Brain microvascular endothelial cell (primary cell): Measurements from ENCODE around the gene CYP11A1.

Experiments
- DNase-seq: peaks from one replicate; pipeline ENCODE4 v3.0.0-alpha.2; 2020
- H3K27ac ChIP-seq: fragments of 250-450 bp; sonication (Bioruptor Pico); 2 replicates; pipeline ENCODE4 v1.5.1; 2020; ENCODE audit warnings: mild to moderate bottlenecking, moderate library complexity
- H3K27me3 ChIP-seq: fragments of 250-450 bp; sonication (Bioruptor Pico); replicated peaks from 2 replicates; pipeline ENCODE4 v1.5.1; 2020; ENCODE audit warnings: mild to moderate bottlenecking
- H3K36me3 ChIP-seq: fragments of 250-450 bp; sonication (Bioruptor Pico); replicated peaks from 2 replicates; pipeline ENCODE4 v1.5.1; 2020; ENCODE audit warnings: mild to moderate bottlenecking
- H3K4me3 ChIP-seq: 2 replicates; pipeline ENCODE4 v1.5.1; 2011; ENCODE audit warnings: low read depth, mild to moderate bottlenecking, control low read depth, low read length, moderate library complexity
- in situ Hi-C: cut with HindIII; loops from 2 replicates; pipeline ENCODE4 v1.10.0; 2017; ENCODE audit warnings: low sequenced_read_pairs, low pct_ligation_motif_present
- TF ChIP-seq, protein P1 (sequence below): IDR thresholded peaks from 2 replicates; pipeline ENCODE4 v1.5.1; 2011; ENCODE audit warnings: low read depth, mild to moderate bottlenecking, moderate library complexity, low read length, control low read depth, inconsistent platforms; ENCODE audit errors: missing control alignments

Gene CYP11A1

DNA sequence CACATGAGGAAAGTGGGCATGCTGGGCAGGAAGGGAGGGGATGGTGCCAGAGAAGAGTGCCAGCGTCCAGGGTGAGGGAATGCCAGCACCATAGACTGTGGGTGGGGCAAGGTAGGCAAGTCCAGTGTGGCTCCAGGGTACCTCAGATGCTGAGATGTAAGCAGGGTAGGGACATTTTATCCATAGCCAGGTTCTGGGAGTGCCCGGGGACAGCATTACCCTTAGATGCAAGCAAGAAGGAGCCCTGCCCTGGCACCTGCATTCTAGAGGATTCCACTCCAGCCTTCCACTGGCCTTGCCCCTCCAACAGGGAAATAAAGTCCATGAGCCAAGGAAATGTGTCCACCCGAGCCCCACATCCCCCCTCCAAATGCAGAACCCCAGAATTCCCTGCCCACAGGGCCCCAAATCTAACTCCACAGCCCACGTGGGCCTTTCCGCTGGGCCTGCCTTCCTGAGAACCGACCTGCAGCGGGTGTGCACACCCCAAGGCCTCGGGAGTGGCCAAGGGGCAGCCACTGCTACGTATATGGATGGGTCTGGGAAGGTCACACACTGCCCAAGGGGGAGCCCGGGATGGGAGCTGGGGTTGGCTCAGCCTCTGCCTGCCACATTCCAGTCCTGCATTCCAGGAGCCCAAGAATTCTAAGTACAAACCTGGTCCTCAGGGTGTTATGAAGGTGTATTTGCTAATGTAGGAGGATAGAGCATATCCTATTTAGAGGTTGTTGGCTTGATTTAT, 20.3 kb upstream of the CYP11A1 start:
- TF ChIP-seq, protein P1, sequence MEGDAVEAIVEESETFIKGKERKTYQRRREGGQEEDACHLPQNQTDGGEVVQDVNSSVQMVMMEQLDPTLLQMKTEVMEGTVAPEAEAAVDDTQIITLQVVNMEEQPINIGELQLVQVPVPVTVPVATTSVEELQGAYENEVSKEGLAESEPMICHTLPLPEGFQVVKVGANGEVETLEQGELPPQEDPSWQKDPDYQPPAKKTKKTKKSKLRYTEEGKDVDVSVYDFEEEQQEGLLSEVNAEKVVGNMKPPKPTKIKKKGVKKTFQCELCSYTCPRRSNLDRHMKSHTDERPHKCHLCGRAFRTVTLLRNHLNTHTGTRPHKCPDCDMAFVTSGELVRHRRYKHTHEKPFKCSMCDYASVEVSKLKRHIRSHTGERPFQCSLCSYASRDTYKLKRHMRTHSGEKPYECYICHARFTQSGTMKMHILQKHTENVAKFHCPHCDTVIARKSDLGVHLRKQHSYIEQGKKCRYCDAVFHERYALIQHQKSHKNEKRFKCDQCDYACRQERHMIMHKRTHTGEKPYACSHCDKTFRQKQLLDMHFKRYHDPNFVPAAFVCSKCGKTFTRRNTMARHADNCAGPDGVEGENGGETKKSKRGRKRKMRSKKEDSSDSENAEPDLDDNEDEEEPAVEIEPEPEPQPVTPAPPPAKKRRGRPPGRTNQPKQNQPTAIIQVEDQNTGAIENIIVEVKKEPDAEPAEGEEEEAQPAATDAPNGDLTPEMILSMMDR, result no peak
- Histone ChIP-seq H3K36me3 (no peaks in the 10 kb centered on the region), H3K27me3 (no peaks in the 10 kb centered on the region), H3K27ac (no peak overlapping the region), H3K4me3 (no peak overlapping the region)
- in situ Hi-C loops, result no loop called here
- no peak for DNase-seq

DNA sequence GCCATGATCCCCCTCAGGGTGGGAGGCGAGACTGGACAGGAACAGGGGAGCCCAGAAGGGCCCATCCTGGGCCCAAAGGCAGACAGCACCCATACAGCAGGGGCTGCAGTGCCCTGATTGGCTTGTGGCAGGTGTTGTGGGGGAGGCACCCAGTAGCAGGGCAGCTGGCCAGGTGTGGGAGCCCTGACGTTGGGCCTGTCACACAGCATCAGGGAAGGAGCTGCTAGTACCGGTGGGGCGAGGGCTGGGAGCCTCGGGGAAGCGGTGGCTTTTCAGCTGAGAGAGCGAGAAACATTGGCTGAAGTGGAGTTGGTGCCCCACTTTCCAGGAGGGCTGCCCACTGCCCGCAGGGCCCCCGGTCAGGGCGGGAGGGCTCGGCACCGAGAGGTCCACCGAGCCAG, 19.7 kb upstream of the CYP11A1 start:
- Histone ChIP-seq H3K27me3 (no peaks in the 10 kb centered on the region), H3K36me3 (no peaks in the 10 kb centered on the region), H3K4me3 (no peak overlapping the region), H3K27ac (no peak overlapping the region)
- DNase-seq, result no peak
- TF ChIP-seq, protein P1, result no peak
- in situ Hi-C loops, result no loop called here

DNA sequence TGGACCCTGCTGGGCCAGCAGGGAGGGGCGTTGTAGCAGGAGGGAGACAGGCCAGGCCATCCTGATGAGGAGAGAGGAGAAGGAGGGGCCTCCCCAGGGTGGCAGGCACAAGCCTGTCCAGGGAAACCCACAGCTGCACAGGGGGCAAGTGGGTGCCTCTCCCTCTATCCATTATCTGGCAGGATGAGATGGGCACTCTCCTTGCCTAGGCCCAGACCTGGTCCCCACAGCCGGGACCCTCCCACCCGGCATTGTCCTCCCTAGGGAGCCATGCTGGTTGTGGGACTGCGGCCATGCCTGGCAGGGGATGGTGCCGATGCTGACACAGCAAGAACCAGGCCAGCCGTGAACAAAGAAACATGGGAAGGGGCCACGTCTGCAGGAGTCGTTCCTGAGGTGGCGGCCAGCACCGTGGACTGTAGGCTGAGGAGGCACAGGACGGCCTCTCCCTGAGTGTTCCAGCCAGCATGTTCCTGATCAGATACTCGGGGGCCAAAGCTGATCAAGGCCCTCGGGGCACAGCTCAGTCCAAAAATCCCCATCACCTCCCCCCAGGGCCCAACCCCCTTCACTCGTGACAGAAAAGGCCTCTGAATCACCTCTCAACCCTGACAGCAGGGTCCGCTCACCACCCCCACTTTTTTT, 19.2 kb upstream of the CYP11A1 start:
- Histone ChIP-seq H3K4me3 (no peak overlapping the region), H3K36me3 (no peaks in the 10 kb centered on the region), H3K27ac (no peak overlapping the region), H3K27me3 (no peaks in the 10 kb centered on the region)
- in situ Hi-C loops, result no loop called here
- TF ChIP-seq, protein P1, result no peak
- no peak for DNase-seq

DNA sequence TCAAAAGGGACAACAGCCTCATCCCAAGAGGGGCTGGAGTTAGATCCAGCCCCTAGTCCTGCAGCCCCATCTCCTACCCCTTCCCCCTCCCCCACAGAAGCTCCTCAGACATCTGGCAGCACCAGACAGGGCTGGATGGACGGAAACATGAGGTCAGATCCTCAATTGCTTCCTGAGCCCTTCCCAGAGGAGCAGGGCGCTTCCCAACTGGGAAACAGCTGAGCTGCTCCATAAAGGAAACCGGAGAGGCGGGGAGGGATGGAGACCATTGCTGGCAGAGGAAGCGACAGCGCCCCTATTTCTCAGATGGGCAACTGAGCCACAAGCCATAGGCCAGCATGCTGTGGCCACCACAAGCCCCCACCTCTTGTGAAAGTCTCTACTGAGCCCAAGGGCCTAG, 18.3 kb upstream of the CYP11A1 start:
- in situ Hi-C loops, result no loop called here
- no peak for DNase-seq
- Histone ChIP-seq H3K36me3 (no peaks in the 10 kb centered on the region), H3K4me3 (no peak overlapping the region), H3K27me3 (no peaks in the 10 kb centered on the region), H3K27ac (no peak overlapping the region)
- TF ChIP-seq, protein P1, result no peak

DNA sequence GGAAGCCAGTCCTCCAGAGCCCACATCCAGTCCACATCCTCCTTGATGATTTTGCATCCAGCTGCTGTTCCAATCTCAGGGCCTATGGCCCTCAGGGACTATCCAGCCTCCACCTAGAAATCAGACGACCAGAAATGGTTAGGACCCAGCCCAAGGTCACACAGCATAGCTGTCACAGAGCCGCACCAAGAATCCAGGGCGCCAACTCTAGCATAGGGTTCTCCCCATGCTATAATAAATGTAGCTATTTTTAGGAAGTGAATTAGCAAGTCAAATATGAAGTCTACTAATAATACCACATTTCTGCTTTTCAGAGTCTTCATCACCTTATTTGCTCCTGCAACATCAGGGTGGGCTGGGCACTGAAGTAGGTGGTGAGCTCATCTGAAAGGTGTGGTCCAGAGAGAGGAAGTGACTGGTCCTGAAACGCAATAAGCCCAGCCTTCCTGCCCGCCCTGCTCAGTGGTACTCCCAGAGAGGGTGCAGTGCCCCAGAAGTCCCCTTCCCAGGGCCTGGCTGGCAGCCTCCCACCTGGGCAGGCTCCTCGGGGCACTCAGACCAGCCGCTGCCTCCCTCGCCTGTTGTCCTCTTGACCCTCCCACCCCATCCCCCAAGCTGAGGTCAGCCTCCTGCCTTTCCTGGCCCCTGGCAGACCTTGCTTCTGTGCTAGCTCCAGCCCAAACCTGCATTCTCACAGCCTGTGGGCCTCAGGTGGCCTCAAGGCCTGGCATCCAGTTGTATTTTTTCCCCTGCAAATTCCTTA, 17.6 kb upstream of the CYP11A1 start:
- in situ Hi-C loops, result no loop called here
- TF ChIP-seq, protein P1, result no peak
- Histone ChIP-seq H3K27me3 (no peaks in the 10 kb centered on the region), H3K27ac (no peak overlapping the region), H3K4me3 (no peak overlapping the region), H3K36me3 (no peaks in the 10 kb centered on the region)
- DNase-seq, result no peak
